ENCODE data around the gene CLNS1A. TPM values are rescaled to one million over a fixed set of nuclear protein-coding genes. Genes with fewer than 3 reads are reported as not detected.
A peak's percentile ranks its signal among the peaks of the same experiment; 100 is the strongest.

The CLNS1A gene
- total and polyA plus RNA-seq, 2 donors from 2014 or later: 74.4 to 79.3 TPM

DNA sequence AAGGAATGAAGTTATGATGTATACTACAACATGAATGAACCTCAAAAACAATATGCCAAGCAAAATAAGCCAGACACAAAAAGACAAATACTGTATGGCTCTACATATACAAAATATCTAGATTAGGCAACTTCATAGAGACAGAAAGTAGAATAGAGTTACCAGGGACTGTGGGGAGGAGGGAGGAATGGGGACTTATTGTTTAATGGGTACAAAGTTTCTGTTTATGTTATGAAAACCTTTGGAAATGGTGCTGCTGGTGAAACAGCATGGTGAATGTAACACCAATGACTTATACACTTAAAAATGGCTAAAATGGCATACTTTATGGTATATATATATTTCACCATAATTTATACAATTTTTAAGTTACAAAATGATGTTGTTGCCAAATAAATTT, 43.7 kb downstream of the CLNS1A start:
- Histone ChIP-seq H3K36me3 (ENCODE audit: control insufficient read depth in 2 of 3, insufficient read depth in 3 of 3, low read length in 3 of 3) (no peaks in the 10 kb centered on the region), H3K4me3 (ENCODE audit: low read length in 3 of 3) (no peak overlapping the region), H3K27ac (ENCODE audit: low read depth in 2 of 2, low read length in 2 of 2) (no peak overlapping the region), H3K9me3 (ENCODE audit: control insufficient read depth in 2 of 3, insufficient read depth in 1 of 3, low read length in 3 of 3) (no peaks in the 10 kb centered on the region), H3K27me3 (ENCODE audit: control insufficient read depth, insufficient read depth, low read length) (no peaks in the 10 kb centered on the region), H3K9ac (ENCODE audit: low read length in 3 of 3) (no peak overlapping the region), H3K4me1 (ENCODE audit: control insufficient read depth in 2 of 3, insufficient read depth in 2 of 3, low read depth in 1 of 3, low read length in 3 of 3) (peaks cover 0 to 8% (median 3%) of the 10 kb centered on the region in 3 donors)
- TF ChIP-seq, protein P1, sequence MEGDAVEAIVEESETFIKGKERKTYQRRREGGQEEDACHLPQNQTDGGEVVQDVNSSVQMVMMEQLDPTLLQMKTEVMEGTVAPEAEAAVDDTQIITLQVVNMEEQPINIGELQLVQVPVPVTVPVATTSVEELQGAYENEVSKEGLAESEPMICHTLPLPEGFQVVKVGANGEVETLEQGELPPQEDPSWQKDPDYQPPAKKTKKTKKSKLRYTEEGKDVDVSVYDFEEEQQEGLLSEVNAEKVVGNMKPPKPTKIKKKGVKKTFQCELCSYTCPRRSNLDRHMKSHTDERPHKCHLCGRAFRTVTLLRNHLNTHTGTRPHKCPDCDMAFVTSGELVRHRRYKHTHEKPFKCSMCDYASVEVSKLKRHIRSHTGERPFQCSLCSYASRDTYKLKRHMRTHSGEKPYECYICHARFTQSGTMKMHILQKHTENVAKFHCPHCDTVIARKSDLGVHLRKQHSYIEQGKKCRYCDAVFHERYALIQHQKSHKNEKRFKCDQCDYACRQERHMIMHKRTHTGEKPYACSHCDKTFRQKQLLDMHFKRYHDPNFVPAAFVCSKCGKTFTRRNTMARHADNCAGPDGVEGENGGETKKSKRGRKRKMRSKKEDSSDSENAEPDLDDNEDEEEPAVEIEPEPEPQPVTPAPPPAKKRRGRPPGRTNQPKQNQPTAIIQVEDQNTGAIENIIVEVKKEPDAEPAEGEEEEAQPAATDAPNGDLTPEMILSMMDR (IDR thresholded peaks at IDR 0.05; ENCODE audit: borderline replicate concordance, extremely low read depth, insufficient read depth): no peak
- FAIRE-seq (no peak), DNase-seq (no peak)
- intact Hi-C loops (cut with DNase I): no loop called here

DNA sequence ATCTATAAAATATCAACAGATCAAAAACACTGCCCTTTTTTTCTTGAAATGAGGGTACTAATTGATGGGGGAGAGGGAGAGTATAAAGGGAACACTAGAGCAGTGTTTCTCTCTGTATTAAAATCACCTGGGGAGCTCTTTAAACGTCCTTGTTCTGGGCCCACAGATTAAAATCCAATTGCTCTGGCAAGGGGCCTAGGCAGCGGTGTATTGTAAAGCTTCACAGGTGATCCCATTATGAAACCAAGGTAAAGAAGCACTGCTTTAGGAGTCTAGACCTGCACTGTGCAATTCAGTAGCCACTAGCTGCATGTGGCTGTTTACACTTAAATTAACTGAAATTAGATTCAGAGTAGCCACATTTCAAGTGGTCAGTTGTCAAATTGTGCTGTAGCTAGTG, 44.9 kb downstream of the CLNS1A start:
- TF ChIP-seq, protein P1 (IDR thresholded peaks at IDR 0.05; ENCODE audit: borderline replicate concordance, extremely low read depth, insufficient read depth): no peak
- DNase-seq (no peak), FAIRE-seq (no peak)
- Histone ChIP-seq H3K9me3 (ENCODE audit: control insufficient read depth in 2 of 3, insufficient read depth in 1 of 3, low read length in 3 of 3) (no peaks in the 10 kb centered on the region), H3K4me1 (ENCODE audit: control insufficient read depth in 2 of 3, insufficient read depth in 2 of 3, low read depth in 1 of 3, low read length in 3 of 3) (peaks cover 0 to 10% (median 3%) of the 10 kb centered on the region in 3 donors), H3K27me3 (ENCODE audit: control insufficient read depth, insufficient read depth, low read length) (no peaks in the 10 kb centered on the region), H3K27ac (ENCODE audit: low read depth in 2 of 2, low read length in 2 of 2) (no peak overlapping the region), H3K9ac (ENCODE audit: low read length in 3 of 3) (no peak overlapping the region), H3K36me3 (ENCODE audit: control insufficient read depth in 2 of 3, insufficient read depth in 3 of 3, low read length in 3 of 3) (no peaks in the 10 kb centered on the region), H3K4me3 (ENCODE audit: low read length in 3 of 3) (no peak overlapping the region)
- intact Hi-C loops (cut with DNase I): no loop called here

DNA sequence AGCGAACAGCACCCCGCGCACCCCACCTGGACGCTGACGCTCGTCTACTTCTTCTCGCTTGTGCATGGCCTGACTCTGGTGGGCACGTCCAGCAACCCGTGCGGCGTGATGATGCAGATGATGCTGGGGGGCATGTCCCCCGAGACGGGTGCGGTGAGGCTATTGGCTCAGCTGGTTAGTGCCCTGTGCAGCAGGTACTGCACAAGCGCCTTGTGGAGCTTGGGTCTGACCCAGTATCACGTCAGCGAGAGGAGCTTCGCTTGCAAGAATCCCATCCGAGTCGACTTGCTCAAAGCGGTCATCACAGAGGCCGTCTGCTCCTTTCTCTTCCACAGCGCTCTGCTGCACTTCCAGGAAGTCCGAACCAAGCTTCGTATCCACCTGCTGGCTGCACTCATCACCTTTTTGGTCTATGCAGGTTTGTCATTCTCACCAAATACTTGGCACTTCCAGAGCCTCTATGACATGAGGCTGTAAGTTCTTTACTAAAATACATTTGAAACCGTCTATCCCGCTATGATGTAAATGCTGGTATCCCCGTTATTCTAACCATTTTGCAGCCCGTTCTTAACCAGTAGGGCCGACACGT, 47.3 kb downstream of the CLNS1A start:
- peak in 4 of 5 donors; percentile 47 to 78 (median 60) for DNase-seq
- TF ChIP-seq, protein P1 (IDR thresholded peaks at IDR 0.05; ENCODE audit: borderline replicate concordance, extremely low read depth, insufficient read depth): no peak
- H3K9ac ChIP-seq (ENCODE audit: low read length in 3 of 3): peak overlapping the region; percentile 37 to 69 (median 60)

More for the DNA sequence above, 47.3 kb downstream of the CLNS1A start:
- no peaks in the 10 kb centered on the region for H3K36me3 ChIP-seq (ENCODE audit: control insufficient read depth in 2 of 3, insufficient read depth in 3 of 3, low read length in 3 of 3)
- H3K9me3 ChIP-seq (ENCODE audit: control insufficient read depth in 2 of 3, insufficient read depth in 1 of 3, low read length in 3 of 3): no peaks in the 10 kb centered on the region
- intact Hi-C loops (cut with DNase I): no loop called here
- peaks cover 0 to 10% (median 3%) of the 10 kb centered on the region in 3 donors for H3K4me1 ChIP-seq (ENCODE audit: control insufficient read depth in 2 of 3, insufficient read depth in 2 of 3, low read depth in 1 of 3, low read length in 3 of 3)
- no peak for FAIRE-seq
- peak overlapping the region; percentile 59 to 78 for H3K27ac ChIP-seq (ENCODE audit: low read depth in 2 of 2, low read length in 2 of 2)
- no peaks in the 10 kb centered on the region for H3K27me3 ChIP-seq (ENCODE audit: control insufficient read depth, insufficient read depth, low read length)
- peak overlapping the region; percentile 56 to 94 (median 86) for H3K4me3 ChIP-seq (ENCODE audit: low read length in 3 of 3)
